HG03280 (cell line): Measurements from ENCODE around the gene ITPR3.
"Not testable (repeated sequence)": the region's sequence is repeated elsewhere in the genome, so short reads cannot be mapped to it uniquely, and the experiment has no call there.

ENCODE experiments used
- ATAC-seq: cut with Tn5 transposase; IDR thresholded peaks from one replicate; pipeline ENCODE4 v1.9.1; 2021; ENCODE audit warnings: mild to moderate bottlenecking, moderate library complexity; ENCODE audit not compliant: unreplicated experiment

The ITPR3 gene

DNA sequence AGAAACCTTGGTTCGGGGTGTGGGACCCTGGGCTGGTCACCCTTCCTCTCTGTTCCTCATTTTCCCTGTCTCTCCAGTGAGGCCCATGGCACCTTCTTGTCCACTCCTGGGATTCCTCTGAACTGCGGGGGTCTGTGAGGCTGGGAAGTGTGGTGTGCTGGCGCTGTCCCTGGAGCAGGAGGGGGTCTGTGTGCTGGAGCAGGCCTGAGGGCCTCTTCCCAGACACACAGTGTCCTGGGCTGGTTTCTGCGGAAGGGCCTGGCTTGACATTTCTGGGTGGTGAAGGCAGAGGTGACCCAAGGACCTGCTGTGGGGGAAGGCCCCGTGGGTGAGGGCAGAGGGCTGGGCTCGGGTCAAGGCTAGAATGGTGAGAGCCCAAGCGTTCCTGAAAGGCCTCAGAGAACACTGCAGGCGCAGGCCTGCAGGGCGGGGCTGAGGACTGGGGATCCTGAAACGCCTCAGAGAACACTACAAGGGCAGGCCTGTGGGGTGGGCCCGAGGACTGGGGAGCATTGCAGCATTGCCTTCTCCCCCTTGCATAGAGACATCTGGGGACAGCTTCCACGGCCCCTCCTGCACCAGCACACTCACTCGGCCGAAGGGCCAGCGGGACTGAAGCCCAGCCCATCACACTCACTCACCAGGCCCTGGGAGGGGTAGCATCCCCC, 30.5 kb upstream of the ITPR3 start:
- ATAC-seq = no peak

DNA sequence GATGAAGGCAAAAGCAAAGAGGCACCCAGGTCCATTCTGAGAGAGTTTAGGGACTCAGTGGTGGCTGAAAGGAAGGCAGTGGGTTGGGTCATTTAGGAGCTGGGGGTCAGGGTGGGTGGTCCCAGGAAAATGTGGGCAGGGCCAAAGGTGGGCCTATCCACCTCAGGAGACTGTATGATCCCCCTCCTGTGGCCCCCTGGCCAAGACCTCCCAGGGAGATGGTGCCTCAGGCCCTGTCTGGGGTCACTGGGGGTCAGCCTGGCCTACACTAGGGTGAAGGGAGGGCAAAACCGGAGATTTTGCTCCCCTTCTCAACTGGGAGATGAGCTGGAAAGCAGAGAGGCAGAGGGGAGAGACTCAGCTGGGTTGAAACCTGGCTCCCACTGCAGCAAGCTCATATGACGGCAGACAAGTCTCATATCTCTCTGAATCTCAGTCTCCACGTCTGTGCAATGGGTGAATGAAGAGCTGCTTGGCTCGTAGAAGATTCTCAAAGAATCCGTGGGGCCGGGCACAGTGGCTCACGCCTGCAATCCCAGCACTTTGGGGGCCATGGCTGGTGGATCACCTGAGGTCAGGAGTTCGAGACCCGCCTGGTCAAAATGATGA, 29.6 kb upstream of the ITPR3 start:
- ATAC-seq = no peak

DNA sequence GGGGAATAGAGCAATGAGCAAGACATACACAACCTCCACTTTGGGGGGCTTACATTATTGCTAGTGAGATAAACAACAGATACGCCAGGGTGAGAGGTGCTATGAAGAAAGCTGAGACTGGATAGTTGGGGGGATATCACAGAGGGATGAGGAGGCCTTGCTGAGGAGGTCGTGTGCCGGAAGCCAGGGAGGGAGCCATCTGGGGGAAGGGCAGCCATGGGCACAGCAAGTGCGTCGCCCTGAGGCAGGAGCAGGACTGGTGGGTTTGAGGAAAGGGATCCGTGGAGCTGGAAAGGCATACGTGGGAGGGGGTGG, 28.9 kb upstream of the ITPR3 start:
- ATAC-seq = no peak

DNA sequence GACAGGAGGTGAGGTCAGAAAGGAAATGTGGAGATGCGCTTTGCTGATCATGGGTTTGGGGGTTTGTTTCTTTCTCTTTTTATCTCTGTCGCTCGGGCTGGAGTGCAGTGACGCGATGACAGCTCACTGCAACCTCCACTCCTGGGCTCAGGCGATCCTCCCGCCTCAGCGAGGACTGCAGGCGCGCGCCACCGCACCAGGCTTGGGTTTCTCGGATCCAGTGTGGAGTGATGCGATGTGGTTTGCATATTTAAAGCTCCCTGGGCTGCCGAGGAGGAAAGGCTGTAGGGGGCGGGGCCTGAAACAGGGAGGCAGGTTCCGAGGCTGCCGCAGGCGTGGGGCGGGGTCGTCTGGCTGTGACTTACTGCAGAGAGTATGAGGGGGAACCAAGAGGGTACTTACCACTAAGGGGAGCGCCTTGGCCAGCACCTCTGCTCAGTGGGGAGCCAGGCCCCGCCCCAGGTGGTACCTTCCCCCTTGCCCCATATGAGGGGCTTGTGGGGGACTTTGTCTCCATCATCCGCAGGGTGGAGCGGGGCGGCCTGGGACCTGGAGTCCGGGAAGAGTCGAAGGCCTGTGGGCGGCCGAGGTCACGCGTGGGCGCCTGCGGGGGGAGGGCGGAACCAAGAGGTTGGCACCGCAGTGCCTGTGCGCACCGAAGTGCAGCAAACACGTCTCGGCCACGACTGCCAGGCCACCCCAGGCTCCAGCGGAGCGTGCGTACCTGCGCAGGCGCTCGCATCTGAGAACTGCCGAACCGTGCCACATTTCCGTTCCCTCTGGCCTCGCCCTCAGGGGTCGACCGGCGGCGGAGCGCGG, 28.3 kb upstream of the ITPR3 start:
- no peak for ATAC-seq

DNA sequence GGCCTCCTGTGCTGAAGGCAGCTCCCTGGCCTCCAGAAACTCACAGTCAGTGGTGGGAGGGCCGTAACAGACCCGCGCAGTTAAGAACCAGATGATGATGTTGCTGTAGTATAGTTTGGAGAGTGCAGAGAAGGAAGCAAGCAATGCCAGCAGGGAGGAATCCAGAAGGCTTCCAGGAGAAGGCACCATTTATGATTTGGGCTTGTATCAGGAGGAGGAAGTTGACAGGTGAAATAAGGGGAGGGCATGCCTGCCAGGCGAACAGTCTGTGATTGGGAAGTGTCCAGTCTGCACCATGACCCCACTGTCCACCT, 27.8 kb upstream of the ITPR3 start:
- ATAC-seq = no peak

DNA sequence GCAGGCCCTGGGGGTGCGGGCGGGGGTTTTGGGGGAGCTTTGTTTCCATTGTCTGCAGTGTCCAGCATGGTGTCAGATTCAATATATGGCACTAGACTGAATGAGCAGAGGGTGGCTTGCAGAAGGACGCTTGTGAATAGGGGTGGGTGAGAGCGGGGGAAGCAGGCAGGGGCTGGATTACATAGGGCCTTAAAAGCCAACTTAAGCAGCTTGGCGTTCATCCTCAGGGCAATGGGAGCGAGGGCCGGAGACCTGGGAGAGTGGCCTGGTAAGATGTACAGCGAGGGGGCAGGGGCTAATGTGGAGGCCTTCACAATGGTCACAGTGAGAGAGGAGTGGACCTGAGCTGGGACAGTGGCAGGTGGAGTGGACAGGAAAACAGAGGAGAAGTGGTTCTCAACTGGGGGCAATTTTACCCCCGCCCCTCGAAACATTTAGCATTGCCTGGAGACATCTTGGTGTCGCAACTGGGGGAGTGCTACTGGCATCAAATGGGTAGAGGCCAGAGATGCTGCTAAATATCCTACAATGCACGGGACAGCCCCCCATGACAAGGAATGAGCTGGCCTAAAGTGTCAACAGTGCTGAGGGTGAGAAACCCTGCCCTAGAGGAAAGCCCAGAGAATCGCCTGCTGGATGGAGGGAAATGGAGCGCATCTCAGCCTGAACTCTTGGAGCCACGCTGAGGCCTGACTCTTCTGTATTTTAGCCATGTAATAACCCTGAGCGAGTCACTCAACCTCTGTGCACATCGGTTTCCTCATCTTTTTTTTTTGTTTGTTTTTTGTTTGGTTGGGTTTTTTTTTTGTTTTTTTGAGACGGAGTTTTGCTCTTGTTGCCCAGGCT, 25.9 kb upstream of the ITPR3 start:
- no peak for ATAC-seq

DNA sequence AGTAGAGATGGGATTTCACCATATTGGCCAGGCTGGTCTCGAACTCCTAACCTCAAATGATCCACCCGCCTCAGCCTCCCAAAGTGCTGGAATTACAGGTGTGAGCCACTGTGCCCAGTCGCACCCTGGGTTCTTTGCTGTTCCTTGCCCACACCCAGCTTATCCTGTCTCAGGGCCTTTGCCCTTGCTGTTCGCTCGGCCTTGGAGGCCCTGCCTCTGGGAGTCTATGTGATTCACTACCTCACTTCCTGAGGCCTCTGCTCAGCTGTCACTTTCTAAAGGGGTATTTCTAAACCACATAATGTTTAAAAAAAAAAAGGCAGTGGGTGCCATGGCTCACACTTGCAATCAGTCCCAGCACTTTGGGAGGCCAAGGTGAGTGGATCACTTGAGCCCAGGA, 24.2 kb upstream of the ITPR3 start:
- ATAC-seq = not testable (repeated sequence)

DNA sequence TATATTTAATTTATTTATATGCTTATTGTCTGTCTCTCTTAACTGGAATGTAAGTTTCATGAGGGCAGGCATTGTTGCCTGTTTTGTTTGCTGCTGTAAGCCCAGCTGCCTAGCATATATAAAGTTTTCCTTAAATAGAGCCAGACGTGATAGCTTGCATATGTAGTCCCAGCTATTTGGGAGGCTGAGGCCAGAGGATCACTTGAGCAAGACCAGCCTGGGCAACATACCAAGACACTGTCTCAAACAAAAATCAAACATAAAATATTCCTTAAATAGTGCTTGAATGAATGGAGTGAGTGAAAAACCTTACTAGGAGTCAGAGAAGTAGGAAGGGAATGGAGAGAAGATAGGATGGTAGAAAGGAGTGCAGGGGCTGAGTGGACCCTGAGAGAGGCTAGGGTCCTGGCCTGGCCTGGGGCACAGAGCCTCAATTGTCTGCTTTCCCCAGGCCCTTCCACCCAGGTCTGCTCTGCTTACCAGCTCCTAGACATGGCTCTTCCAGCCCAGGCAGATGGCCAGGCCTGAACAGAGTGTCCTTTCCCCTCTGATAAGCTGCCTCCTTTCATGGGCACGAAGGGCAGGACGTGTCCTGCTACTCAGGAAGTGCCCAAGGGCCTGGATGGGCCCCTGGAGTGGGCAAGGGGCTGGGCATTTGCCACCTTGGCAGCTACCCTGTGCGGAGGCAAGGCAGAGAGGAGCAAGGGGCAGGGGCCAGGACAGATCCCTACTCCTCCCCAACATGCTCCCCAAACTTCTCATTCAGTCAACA, 23.4 kb upstream of the ITPR3 start:
- no peak for ATAC-seq

DNA sequence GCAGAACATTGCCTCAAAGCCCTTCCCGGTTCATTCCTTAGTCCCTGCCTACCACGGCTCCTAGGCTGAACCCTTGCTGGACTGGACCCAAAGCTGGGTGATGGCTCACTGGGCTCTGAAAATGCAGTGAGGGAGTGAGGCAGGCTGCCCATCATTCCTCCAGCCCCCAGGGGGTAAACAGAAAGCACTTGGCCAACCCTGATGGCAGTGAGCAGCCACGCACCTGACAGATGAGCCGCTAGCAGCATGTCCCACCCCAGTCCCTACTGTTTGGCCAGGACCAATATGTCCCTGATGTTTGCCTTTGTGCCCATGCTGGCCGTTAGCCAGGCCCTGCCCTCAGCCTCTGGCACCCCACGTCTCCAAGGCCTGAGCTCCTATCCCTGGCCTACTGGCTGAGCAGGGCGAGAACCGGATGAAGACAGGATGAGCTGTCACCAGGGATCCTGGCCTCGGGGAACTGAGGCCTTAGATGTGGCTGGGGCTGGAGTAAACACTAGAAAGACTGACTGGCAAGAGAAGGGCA, 21.6 kb upstream of the ITPR3 start:
- no peak for ATAC-seq

DNA sequence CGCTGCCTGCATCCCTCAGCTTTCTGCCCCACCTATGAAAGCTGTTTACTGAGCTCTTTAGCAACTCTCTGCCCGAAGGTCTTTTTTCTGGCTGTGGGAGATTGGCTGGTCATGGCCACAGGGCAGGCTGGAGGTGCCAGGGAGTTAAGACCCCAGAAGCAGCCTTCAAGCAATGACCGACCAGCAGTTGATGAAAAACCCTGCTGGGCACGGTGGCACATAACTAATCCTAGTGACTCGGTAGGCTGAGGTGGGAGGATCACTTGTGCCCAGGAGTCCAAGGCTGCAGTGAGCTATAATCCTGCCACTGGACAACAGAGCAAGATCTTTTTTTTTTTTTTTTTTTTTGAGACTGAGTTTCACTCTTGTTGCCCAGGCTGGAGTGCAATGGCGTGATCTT, 20.4 kb upstream of the ITPR3 start:
- no peak for ATAC-seq

DNA sequence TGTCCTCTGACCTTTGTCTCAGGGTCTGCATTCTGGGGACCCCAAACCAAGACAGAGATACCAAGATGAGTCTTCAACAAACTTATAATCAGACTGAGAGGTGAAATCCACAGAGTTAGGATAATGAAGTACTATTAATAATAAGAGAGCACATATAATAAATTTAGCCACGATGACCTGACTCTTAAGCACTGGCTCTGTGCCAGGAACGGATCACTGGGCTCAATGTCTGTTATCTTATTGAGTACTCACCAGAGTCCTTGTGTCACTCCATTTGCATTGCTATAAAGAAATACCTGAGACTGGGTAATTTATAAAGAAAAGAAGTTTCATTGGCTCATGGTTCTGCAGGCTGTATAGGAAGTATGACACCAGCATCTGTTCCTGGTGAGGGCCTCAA, 18.9 kb upstream of the ITPR3 start:
- ATAC-seq = no peak

DNA sequence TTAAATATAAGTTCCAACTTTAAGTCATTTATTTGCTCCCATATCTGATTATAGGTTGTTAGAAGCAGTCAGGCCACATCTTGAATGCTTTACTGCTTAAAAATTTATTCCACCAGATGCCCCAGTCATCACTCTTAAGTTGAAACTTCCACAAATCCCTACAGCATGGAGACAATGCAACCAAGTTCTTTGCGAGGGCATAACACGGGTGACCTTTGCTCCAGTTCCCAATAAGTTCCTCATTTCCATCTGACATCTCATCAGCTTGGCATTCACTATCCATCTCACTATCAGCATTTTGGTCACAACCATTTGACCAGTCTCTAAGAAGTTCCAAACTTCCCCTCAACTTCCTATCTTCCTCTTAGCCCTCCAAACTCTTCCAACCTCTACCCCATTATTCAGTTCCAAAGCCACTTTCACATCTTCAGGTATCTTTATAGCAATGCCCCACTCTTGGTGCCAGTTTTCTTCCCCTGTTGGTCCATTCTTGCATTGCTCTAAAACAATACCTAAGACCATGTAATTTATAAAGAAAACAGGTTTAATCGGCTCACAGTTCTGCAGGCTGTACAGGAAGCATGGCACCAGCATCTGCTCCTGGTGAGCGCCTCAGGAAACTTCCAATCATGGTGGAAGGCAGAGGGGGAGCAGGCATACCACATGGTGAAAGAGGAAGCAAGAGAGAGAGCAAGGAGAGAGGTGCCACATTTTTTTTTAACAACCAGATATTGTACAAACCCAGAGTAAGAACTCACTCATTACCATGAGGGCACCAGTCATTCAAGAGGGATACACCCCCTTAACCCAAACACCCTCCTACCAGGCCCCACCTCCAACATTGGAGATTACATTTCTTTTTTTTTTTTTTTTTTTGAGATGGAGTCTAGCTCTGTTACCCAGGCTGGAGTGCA, 15.9 kb upstream of the ITPR3 start:
- ATAC-seq = no peak

DNA sequence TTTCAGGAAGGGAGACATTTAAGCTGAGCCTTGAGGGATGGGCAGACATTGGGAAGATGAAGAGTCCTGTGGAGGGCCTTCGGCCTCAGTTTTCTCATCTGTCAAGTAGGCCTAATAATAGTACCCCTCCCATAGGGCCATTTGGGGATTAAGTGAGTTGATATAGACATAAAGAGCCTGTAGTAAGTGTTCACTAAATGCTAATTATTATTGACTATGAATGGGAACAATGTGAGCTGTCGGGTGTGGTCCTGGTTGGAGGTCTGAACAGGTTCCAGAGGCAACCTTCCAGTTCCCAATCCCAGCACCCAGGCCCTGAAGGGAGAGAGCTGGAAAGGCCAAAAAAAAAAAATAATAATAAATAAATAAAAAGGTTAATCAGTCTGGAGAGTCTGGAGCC, 14.5 kb upstream of the ITPR3 start:
- no peak for ATAC-seq

DNA sequence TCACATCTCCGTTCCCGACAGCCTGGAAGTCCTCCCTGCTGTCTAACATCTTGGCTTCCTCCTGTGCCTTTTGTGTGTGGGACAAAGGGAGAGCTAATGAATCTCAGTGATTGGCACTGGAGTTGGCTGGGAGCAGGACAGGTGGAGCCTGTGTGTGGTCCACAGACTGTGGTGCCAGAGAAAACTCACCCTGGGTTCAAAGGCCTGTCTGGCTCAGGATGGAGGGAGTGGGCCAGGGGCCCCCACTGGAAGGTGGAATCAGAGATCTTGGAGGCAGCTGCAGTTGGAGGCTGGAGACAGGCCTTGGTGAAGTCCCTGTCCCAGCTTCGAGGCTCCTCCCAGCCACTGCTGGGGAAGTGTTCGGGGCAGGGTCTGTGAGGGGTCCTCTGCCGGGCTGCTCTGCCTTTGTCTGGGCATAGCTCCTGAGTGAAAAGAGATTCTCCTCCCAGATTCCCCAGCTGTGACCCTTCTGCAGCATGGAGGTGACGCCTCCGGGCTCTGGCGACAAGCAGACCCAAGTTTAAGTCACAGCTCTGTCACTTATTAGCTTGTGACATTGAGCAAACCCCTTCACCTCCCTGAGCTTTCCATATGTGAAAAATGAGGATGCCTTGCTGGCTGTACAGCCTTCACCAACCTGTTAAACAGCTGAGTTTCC, 13.9 kb upstream of the ITPR3 start:
- ATAC-seq = no peak

DNA sequence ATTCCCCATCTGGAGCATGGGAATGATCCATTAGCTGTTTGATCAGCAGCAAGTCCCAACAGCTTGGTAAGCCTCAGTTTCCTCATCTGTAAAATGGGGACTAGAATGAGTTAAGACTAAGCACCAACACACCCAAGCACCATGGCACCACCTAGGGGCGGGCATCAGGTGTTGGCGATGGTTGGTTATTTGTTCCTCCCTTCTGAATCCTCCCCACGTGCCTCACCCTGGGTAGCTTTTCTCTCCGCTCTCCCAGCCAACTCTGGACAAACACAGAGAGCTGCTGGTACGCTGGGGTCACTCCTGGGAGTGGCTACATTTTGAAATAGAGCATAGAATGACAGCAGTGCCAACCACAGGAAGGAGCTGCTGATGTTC, 13.3 kb upstream of the ITPR3 start:
- ATAC-seq = no peak

DNA sequence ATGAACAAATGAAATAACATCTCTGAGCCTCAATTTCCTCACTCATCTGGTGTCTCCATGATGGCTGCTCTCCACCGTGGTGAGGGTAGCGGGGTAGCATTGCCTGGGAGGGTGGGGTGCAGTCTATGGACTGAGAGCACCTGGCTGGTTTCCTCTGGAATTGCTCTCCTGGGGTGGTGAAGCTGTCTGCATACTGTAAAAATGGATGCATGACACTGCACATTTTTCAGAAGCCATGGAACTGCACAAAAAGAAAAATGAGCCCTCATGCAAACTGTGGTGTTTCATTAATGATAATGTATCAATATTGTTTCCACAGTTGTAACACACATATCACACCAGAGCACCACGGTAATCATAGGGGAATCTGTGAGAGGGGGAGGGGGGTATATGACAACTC, 12.1 kb upstream of the ITPR3 start:
- no peak for ATAC-seq

DNA sequence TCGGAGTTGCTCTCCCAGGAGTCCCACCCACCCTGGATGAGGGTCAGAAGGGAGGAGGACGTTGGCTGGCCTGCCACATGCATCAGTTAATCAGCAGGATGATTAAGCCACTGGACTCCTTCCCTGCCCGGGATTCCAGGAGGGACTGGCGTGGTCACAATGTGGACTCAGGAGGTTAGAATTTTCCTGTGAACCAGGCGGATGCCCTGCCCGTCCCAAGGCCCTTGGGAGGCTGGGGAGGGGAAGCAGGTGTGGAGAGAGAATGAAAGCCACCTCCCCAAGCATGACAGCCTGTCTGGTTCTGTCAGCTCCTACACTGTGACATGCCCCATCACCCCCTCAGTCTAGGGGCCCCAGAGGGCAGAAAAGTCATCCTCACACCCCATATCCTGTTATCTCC, 11.6 kb upstream of the ITPR3 start:
- no peak for ATAC-seq

DNA sequence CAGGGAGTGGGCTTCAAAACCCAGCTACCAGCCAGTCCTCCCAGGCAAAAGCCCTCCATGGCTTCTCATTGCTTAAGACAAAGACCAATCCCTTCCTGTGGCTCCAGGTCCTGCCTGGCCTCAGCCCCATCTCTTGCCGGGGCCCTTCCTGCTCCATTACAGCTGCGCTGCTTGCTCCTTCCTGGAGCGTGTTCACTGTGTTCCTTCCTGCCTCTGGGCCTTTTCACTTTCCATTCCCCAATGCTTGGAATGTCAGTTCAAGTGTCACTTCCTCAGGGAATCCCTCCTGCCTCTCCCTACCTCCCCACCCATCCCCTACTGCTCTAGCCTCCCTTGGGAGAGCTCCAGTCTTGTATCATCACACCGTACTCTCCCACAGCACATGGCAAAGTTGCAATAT, 11.1 kb upstream of the ITPR3 start:
- no peak for ATAC-seq
